ENCODE measurements around the gene SLC9A9. TPM values are rescaled to one million over a fixed set of nuclear protein-coding genes. Genes with fewer than 3 reads are reported as not detected.

Gene SLC9A9
- polyA plus RNA-seq, 1 donor from 2014 or later = 0.54 TPM

- Histone ChIP-seq H3K79me2 (replicated peaks; ENCODE audit: insufficient read depth, low read length) (no peaks in the 10 kb centered on the region), H3K9me2 (ENCODE audit: insufficient read depth, low read length) (no peaks in the 10 kb centered on the region), H3K36me3 (ENCODE audit: insufficient read depth, low read length) (no peaks in the 10 kb centered on the region), H3K4me2 (ENCODE audit: low read length) (no peak overlapping the region), H3K27me3 (ENCODE audit: insufficient read depth, low read depth, low read length) (no peaks in the 10 kb centered on the region), H3K27ac (ENCODE audit: low read length) (no peak overlapping the region), H3K9me3 (ENCODE audit: low read length) (no peaks in the 10 kb centered on the region), H2AFZ (ENCODE audit: low read depth, low read length) (no peak overlapping the region), H4K20me1 (ENCODE audit: insufficient read depth) (no peaks in the 10 kb centered on the region), H3K9ac (ENCODE audit: low read length) (no peak overlapping the region), H3K4me3 (ENCODE audit: low read length) (no peak overlapping the region), H3F3A (ENCODE audit: insufficient read depth, low read length, poor library complexity, severe bottlenecking) (no peaks in the 10 kb centered on the region)
- TF ChIP-seq REST (IDR thresholded peaks at IDR 0.05; ENCODE audit: borderline replicate concordance) (no peak), MXI1 (conservative IDR thresholded peaks at IDR 0.05; ENCODE audit: poor library complexity, severe bottlenecking) (no peak), SMC3 (conservative IDR thresholded peaks at IDR 0.05; ENCODE audit: poor library complexity) (no peak)
Observed at GRCh38 chr3:143240886-143241285, 607.4 kb downstream of the SLC9A9 start.

GRCh38 chr3:143239031-143239430 lies 609.2 kb downstream of the SLC9A9 start:
- Histone ChIP-seq H3F3A (ENCODE audit: insufficient read depth, low read length, poor library complexity, severe bottlenecking) (no peaks in the 10 kb centered on the region), H3K4me3 (ENCODE audit: low read length) (no peak overlapping the region), H4K20me1 (ENCODE audit: insufficient read depth) (no peaks in the 10 kb centered on the region), H3K27me3 (ENCODE audit: insufficient read depth, low read depth, low read length) (no peaks in the 10 kb centered on the region), H3K27ac (ENCODE audit: low read length) (no peak overlapping the region), H3K4me2 (ENCODE audit: low read length) (no peak overlapping the region), H3K79me2 (replicated peaks; ENCODE audit: insufficient read depth, low read length) (no peaks in the 10 kb centered on the region), H3K36me3 (ENCODE audit: insufficient read depth, low read length) (no peaks in the 10 kb centered on the region), H3K9me2 (ENCODE audit: insufficient read depth, low read length) (no peaks in the 10 kb centered on the region), H3K9ac (ENCODE audit: low read length) (no peak overlapping the region), H3K9me3 (ENCODE audit: low read length) (no peaks in the 10 kb centered on the region), H2AFZ (ENCODE audit: low read depth, low read length) (no peak overlapping the region)
- TF ChIP-seq REST (IDR thresholded peaks at IDR 0.05; ENCODE audit: borderline replicate concordance) (no peak), EZH2 (IDR thresholded peaks at IDR 0.05; ENCODE audit: borderline replicate concordance, insufficient read depth, low read length, poor library complexity, severe bottlenecking) (no peak), CTCF (IDR thresholded peaks at IDR 0.05; ENCODE audit: poor library complexity, severe bottlenecking) (no peak), TAF1 (IDR thresholded peaks at IDR 0.05; ENCODE audit: low read depth) (no peak), POLR2AphosphoS5 (IDR thresholded peaks at IDR 0.05) (no peak), SMC3 (conservative IDR thresholded peaks at IDR 0.05; ENCODE audit: poor library complexity) (no peak), RAD21 (conservative IDR thresholded peaks at IDR 0.05) (no peak), EP300 (conservative IDR thresholded peaks at IDR 0.05; ENCODE audit: poor library complexity, severe bottlenecking) (no peak), MXI1 (conservative IDR thresholded peaks at IDR 0.05; ENCODE audit: poor library complexity, severe bottlenecking) (no peak)
